Stimulated activated CD8-positive, alpha-beta memory T cell treated with anti-CD3 and anti-CD28 coated beads, Interleukin-15, amount 100 ng/mL, for 1 hour (primary cell): ENCODE results near the gene NUMB.

Experiments
- DNase-seq: peaks from one replicate; pipeline ENCODE4 v3.0.0-alpha.2; 2020; ENCODE audit warnings: low read depth

The NUMB gene

GRCh38 chr14:73231981-73232851 is 226.1 kb downstream of the NUMB start:
- no peak for DNase-seq

DNA sequence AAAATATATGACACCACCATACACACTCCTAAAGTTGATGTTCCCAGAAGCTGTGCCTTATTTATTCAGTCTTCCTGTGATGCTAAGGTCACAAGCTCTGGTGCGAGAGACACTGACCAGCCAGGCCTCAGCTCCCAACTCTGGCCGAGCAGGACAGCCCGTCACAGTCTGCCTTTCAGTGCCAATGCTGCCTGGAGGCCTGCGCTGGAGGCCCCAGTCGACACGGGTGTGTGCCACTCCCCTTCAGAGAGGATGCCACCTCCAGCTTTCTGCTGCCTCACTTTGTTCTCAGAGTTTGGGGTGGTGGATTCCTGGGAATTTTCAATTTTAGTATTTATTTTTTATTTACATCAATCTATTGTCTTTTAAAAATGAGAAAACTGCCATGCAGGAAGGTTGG is 228.3 kb downstream of the NUMB start:
- DNase-seq: no peak

DNA sequence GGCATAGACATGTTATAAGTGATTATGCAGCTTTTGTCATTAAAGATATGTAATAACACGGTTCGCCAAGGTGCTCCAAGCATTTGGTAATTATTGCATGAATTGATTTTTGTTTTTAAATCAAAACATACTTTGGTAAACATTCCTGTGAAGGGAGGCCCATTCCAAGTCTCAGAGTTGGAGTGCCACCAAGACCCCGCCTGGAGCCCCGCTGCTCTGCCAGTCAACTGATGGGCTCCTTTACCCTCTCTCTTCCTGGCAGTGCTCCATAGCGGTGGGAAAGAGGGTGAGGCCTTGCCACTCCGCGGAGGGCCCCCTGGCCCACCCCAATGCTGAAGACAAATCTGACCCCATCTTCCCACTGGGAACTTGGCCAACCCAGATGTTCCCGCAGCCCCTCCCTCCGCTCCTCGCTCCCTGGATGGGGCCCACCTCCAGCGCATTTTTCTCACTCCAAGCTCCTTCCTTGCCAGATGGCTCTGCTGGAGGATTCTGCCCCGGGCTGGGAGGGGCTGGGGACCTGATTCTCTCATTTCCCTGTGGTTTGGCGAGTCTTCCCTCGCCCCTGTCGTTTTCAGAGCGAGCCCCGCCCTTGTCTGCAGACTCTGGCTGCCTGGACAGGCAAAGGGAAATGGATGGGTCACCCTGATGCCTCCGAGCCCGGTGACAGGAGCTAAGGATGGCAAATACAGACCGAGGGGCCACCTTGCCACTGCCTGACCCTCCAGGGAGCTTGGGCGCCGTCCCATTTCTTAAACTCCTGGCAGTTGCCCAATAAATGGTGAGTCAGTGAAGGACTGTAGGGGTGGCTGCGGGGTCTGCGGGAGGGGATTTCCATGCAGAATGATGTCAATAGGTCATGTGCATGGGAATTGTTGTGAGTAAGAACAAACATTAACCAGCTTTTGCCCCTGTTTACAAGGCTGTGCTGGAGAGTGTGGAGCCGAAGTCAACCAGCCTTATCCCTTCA is 230.2 kb downstream of the NUMB start:
- DNase-seq: no peak

- DNase-seq: no peak
Observed at GRCh38 chr14:73225496-73225895, 232.8 kb downstream of the NUMB start.
